HG03039 (cell line): ENCODE data around the gene AKR1B1.
A peak's percentile ranks its signal among the peaks of the same experiment; 100 is the strongest.
"Not testable (repeated sequence)": the region's sequence is repeated elsewhere in the genome, so short reads cannot be mapped to it uniquely, and the experiment has no call there.

Experiments used
- ATAC-seq: cut with Tn5 transposase; IDR thresholded peaks from one replicate; pipeline ENCODE4 v1.9.1; 2021; ENCODE audit warnings: mild to moderate bottlenecking, moderate library complexity; ENCODE audit not compliant: unreplicated experiment

The AKR1B1 gene

GRCh38 chr7:134458806-134459698 is at the start of gene AKR1B1:
Gene AKR1B1, minus strand, starts transcription at chr7:134459100. Its CDS starts 38 bp downstream, at chr7:134459062.
- ATAC-seq: peak; percentile 93

- ATAC-seq: no peak
Observed at GRCh38 chr7:134505856-134506255, 47.0 kb upstream of the AKR1B1 start.

GRCh38 chr7:134504660-134505164 is 45.8 kb upstream of the AKR1B1 start:
- ATAC-seq: no peak

GRCh38 chr7:134502463-134503371 is 43.8 kb upstream of the AKR1B1 start:
- ATAC-seq: no peak

- ATAC-seq: no peak
Observed at GRCh38 chr7:134500982-134501381, 42.1 kb upstream of the AKR1B1 start.

GRCh38 chr7:134500406-134500805 is 41.5 kb upstream of the AKR1B1 start:
- no peak for ATAC-seq

GRCh38 chr7:134495546-134495945 is 36.6 kb upstream of the AKR1B1 start:
- no peak for ATAC-seq

- no peak for ATAC-seq
Observed at GRCh38 chr7:134493091-134493490, 34.2 kb upstream of the AKR1B1 start.

- ATAC-seq: not testable (repeated sequence)
Observed at GRCh38 chr7:134487721-134488120, 28.8 kb upstream of the AKR1B1 start.

- ATAC-seq: no peak
Observed at GRCh38 chr7:134485203-134485602, 26.3 kb upstream of the AKR1B1 start.

GRCh38 chr7:134483296-134483695 is 24.4 kb upstream of the AKR1B1 start:
- no peak for ATAC-seq

GRCh38 chr7:134482858-134483257 is 24.0 kb upstream of the AKR1B1 start:
- no peak for ATAC-seq

GRCh38 chr7:134481167-134481566 is 22.3 kb upstream of the AKR1B1 start:
- no peak for ATAC-seq

GRCh38 chr7:134480730-134481129 is 21.8 kb upstream of the AKR1B1 start:
- no peak for ATAC-seq

GRCh38 chr7:134480202-134480601 is 21.3 kb upstream of the AKR1B1 start:
- ATAC-seq: no peak

GRCh38 chr7:134478707-134479106 is 19.8 kb upstream of the AKR1B1 start:
- no peak for ATAC-seq

- ATAC-seq: no peak
Observed at GRCh38 chr7:134477954-134478353, 19.1 kb upstream of the AKR1B1 start.

GRCh38 chr7:134476044-134476443 is 17.1 kb upstream of the AKR1B1 start:
- ATAC-seq: no peak

GRCh38 chr7:134474828-134475227 is 15.9 kb upstream of the AKR1B1 start:
- ATAC-seq: no peak

- no peak for ATAC-seq
Observed at GRCh38 chr7:134473861-134474291, 15.0 kb upstream of the AKR1B1 start.

- no peak for ATAC-seq
Observed at GRCh38 chr7:134472572-134473244, 13.8 kb upstream of the AKR1B1 start.
